Lower lobe of right lung (tissue), 2 donors: ENCODE measurements around the gene PRKCZ. TPM values are rescaled to one million over a fixed set of nuclear protein-coding genes. Genes with fewer than 3 reads are reported as not detected.
A peak's percentile ranks its signal among the peaks of the same experiment; 100 is the strongest.

Source experiments
- ATAC-seq, 2 donors: fragments of 200-7000 bp; cut with Tn5 transposase; one replicate each; pipeline ENCODE4 v1.9.1; 2020 to 2022; ENCODE audit warnings: mild to moderate bottlenecking in 2 of 2, moderate library complexity in 2 of 2
- DNase-seq: peaks from one replicate; pipeline ENCODE4 v3.0.0-alpha.2; 2020
- H3K27ac ChIP-seq: fragments of 200-600 bp; one replicate; pipeline ENCODE4 v1.8.0; 2022
- H3K27me3 ChIP-seq: fragments of 200-600 bp; one replicate; pipeline ENCODE4 v1.8.0; 2022; ENCODE audit warnings: low read depth
- H3K36me3 ChIP-seq: fragments of 200-600 bp; one replicate; pipeline ENCODE4 v1.8.0; 2022; ENCODE audit warnings: mild to moderate bottlenecking
- H3K4me1 ChIP-seq: fragments of 200-600 bp; one replicate; pipeline ENCODE4 v1.8.0; 2022
- H3K4me3 ChIP-seq: fragments of 200-600 bp; one replicate; pipeline ENCODE4 v1.8.0; 2022; ENCODE audit warnings: mild to moderate bottlenecking
- H3K9me3 ChIP-seq: fragments of 200-600 bp; one replicate; pipeline ENCODE4 v1.8.0; 2022
- CTCF ChIP-seq: fragments of 200-600 bp; IDR thresholded peaks from one replicate; pipeline ENCODE4 v1.8.0; 2022; ENCODE audit warnings: antibody characterized with exemption, mild to moderate bottlenecking
- intact Hi-C: fragments of 100-400 bp; cut with DNase I; formaldehyde crosslinking; loops from one replicate; pipeline ENCODE4 v1.11.0; 2022
- total RNA-seq: library from RNA; stranded (reverse); fragmentation: NEBNext Ultra II Directional; extraction: Animal tissue kit (Norgen Biotek cat#: 25700); gene quantifications from one replicate; pipeline ENCODE4 v1.2.1, GENCODE V29; 2021
- donor health status: DM: no; HTN: yes; CAD: no; lungs with severe emphysema.

The PRKCZ gene
- total RNA-seq, 1 donor from 2014 or later, result 97.6 TPM

- DNase-seq, result peak; percentile 89
- intact Hi-C loops, result no loop called here
Observed at GRCh38 chr1:2128189-2128901, 78.1 kb downstream of the PRKCZ start.

DNA sequence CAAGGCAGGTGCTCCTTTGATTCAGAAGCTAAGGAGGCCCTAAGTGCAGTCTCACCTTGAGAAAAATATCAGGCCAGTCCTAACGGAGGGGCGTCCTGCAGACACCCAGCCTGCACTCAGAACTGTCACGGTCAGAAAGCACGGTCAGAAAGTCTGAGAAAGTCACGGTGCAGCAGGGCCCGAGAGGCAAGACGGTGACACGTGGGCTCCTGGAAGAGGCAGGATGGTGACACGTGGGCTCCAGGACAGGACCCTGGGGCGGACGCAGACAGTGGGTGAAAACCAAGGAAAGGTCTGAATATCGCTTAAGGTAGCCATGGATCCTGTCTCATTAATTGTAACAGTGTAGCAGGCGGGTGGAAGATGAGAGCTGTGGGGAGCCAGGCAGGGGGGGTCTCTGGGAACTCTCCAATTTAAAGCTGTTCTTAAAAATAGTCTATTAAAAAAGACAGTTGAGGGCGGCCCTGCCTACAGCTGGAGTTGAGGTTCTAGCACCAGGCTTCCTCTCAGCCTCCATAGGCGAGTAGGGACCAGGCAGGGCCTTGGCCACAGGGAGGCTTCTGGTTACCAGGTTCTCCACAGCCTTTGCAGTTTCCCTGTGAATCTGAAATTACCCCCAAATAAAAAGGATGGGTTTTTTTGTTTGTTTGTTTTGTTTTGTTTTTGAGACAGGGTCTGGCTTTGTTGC lies 79.2 kb downstream of the PRKCZ start:
- H3K27ac ChIP-seq, result peak overlapping the region; percentile 85
- no peaks in the 10 kb centered on the region for H3K9me3 ChIP-seq
- DNase-seq (peak; percentile 38), ATAC-seq (no peak)
- H3K4me1 ChIP-seq, result peaks cover 36% of the 10 kb centered on the region
- TF ChIP-seq CTCF, result no peak
- H3K4me3 ChIP-seq, result no peak overlapping the region
- no peaks in the 10 kb centered on the region for H3K27me3 ChIP-seq
- no peaks in the 10 kb centered on the region for H3K36me3 ChIP-seq
- intact Hi-C loops, result no loop called here

More at GRCh38 chr1:2128189-2128901, 78.1 kb downstream of the PRKCZ start:
- TF ChIP-seq CTCF, result no peak
- no peaks in the 10 kb centered on the region for H3K36me3 ChIP-seq
- H3K4me1 ChIP-seq, result peaks cover 34% of the 10 kb centered on the region
- H3K27me3 ChIP-seq, result no peaks in the 10 kb centered on the region
- ATAC-seq, result peak; percentile 82 to 87
- no peaks in the 10 kb centered on the region for H3K9me3 ChIP-seq
- peak overlapping the region; percentile 85 for H3K27ac ChIP-seq
- H3K4me3 ChIP-seq, result no peak overlapping the region

DNA sequence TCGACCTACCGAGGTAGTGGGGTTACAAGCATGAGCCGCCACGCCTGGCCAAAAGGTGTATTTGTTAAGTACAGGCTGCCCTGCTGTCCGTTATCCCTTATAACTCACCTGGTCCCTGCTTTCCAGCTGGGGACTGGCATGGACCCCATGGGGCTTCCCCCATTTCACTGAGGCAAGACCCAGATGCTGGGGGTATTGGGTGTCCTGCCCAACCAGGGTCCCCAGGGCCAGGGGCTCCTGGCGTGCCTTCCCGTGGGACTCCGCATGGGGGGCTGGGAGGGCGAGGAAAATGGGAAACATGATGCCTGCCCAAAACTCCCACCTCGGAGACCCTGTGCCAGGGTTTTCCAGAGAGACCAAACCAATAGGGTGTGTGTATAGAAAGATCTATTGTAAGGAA lies 79.9 kb downstream of the PRKCZ start:
- Histone ChIP-seq H3K27ac (peak overlapping the region; percentile 31), H3K4me3 (no peak overlapping the region), H3K4me1 (peaks cover 44% of the 10 kb centered on the region), H3K9me3 (no peaks in the 10 kb centered on the region), H3K27me3 (no peaks in the 10 kb centered on the region), H3K36me3 (no peaks in the 10 kb centered on the region)
- intact Hi-C loops, result no loop called here
- ATAC-seq, result no peak
- peak; percentile 35 for DNase-seq
- no peak for TF ChIP-seq CTCF

- H3K9me3 ChIP-seq, result no peaks in the 10 kb centered on the region
- no peak for ATAC-seq
- H3K36me3 ChIP-seq, result no peaks in the 10 kb centered on the region
- H3K4me1 ChIP-seq, result peaks cover 50% of the 10 kb centered on the region
- no peak overlapping the region for H3K4me3 ChIP-seq
- peak; percentile 35 for TF ChIP-seq CTCF
- DNase-seq, result peak; percentile 77
- peak overlapping the region; percentile 72 for H3K27ac ChIP-seq
- H3K27me3 ChIP-seq, result no peaks in the 10 kb centered on the region
- intact Hi-C loops, result no loop called here
Observed at GRCh38 chr1:2130871-2131289, 80.7 kb downstream of the PRKCZ start.

GRCh38 chr1:2132222-2133038 lies 82.2 kb downstream of the PRKCZ start:
- Histone ChIP-seq H3K4me1 (peaks cover 49% of the 10 kb centered on the region), H3K27ac (peak overlapping the region; percentile 90), H3K36me3 (peaks cover 6% of the 10 kb centered on the region), H3K4me3 (peak overlapping the region; percentile 49), H3K27me3 (no peaks in the 10 kb centered on the region), H3K9me3 (no peaks in the 10 kb centered on the region)
- TF ChIP-seq CTCF, result peak; percentile 48
- ATAC-seq (no peak), DNase-seq (peak; percentile 46)
- intact Hi-C loops, result no loop called here
